H9 (cell line): Measurements from ENCODE around the gene MTMR3. TPM values are rescaled to one million over a fixed set of nuclear protein-coding genes. Genes with fewer than 3 reads are reported as not detected.

Source experiments
- DNase-seq: peaks from one replicate; pipeline ENCODE4 v3.0.0-alpha.2; 2017
- H2AFZ ChIP-seq: one replicate; pipeline ENCODE4 v1.6.1; 2013; ENCODE audit warnings: mild to moderate bottlenecking, low read length, control low read depth, moderate library complexity
- H2AK5ac ChIP-seq: 2 replicates; pipeline ENCODE4 v1.6.1; 2013; ENCODE audit warnings: low read length, control low read depth, mixed read lengths; ENCODE audit not compliant: insufficient read length
- H2BK120ac ChIP-seq: one replicate; pipeline ENCODE4 v1.6.1; 2013; ENCODE audit warnings: low read depth, mild to moderate bottlenecking, low read length, control low read depth, inconsistent platforms; ENCODE audit not compliant: poor library complexity, severe bottlenecking
- H2BK12ac ChIP-seq: 2 replicates; pipeline ENCODE4 v1.6.1; 2013; ENCODE audit warnings: low read length, control low read depth, mixed read lengths, low read depth; ENCODE audit not compliant: insufficient read length
- H2BK15ac ChIP-seq: 2 replicates; pipeline ENCODE4 v1.6.1; 2013; ENCODE audit warnings: low read depth, low read length, control low read depth
- H2BK20ac ChIP-seq: one replicate; pipeline ENCODE4 v1.6.1; 2013; ENCODE audit warnings: low read depth, mild to moderate bottlenecking, low read length, control low read depth, inconsistent platforms; ENCODE audit not compliant: poor library complexity, severe bottlenecking
- H2BK5ac ChIP-seq: 2 replicates; pipeline ENCODE4 v1.6.1; 2013; ENCODE audit warnings: low read length, control low read depth, mixed read lengths; ENCODE audit not compliant: insufficient read length
- H3K14ac ChIP-seq: 2 replicates; pipeline ENCODE4 v1.6.1; 2013; ENCODE audit warnings: low read length, control low read depth; ENCODE audit not compliant: insufficient read depth
- H3K18ac ChIP-seq: 2 replicates; pipeline ENCODE4 v1.6.1; 2013; ENCODE audit warnings: low read depth, mild to moderate bottlenecking, mixed read lengths, low read length, control low read depth; ENCODE audit not compliant: insufficient read length
- H3K23ac ChIP-seq: 2 replicates; pipeline ENCODE4 v1.6.1; 2013; ENCODE audit warnings: low read length, control low read depth, mixed read lengths, low read depth; ENCODE audit not compliant: insufficient read length
- H3K23me2 ChIP-seq: 2 replicates; pipeline ENCODE4 v1.6.1; 2013; ENCODE audit warnings: low read depth, mild to moderate bottlenecking, mixed read lengths, low read length, control low read depth; ENCODE audit not compliant: insufficient read length, poor library complexity, severe bottlenecking
- H3K27ac ChIP-seq: 2 replicates; pipeline ENCODE4 v1.5.1; 2013; ENCODE audit warnings: low read length, control low read depth, mixed read lengths, low read depth; ENCODE audit not compliant: insufficient read length
- H3K27me3 ChIP-seq: 2 replicates; pipeline ENCODE4 v1.6.1; 2013; ENCODE audit warnings: low read length, control low read depth, inconsistent platforms; ENCODE audit not compliant: insufficient read depth
- H3K4ac ChIP-seq: 2 replicates; pipeline ENCODE4 v1.6.1; 2013; ENCODE audit warnings: low read depth, mild to moderate bottlenecking, control low read depth, inconsistent platforms, low read length, moderate library complexity
- H3K4me1 ChIP-seq: 2 replicates; pipeline ENCODE4 v1.6.1; 2013; ENCODE audit warnings: low read length, control low read depth, inconsistent platforms; ENCODE audit not compliant: insufficient read depth
- H3K4me2 ChIP-seq: 2 replicates; pipeline ENCODE4 v1.6.1; 2013; ENCODE audit warnings: low read length, control low read depth, mixed read lengths; ENCODE audit not compliant: insufficient read length, insufficient read depth
- H3K56ac ChIP-seq: 2 replicates; pipeline ENCODE4 v1.6.1; 2013; ENCODE audit warnings: low read depth, mild to moderate bottlenecking, mixed read lengths, low read length, control low read depth; ENCODE audit not compliant: insufficient read length
- H3K79me1 ChIP-seq: 2 replicates; pipeline ENCODE4 v1.6.1; 2013; ENCODE audit warnings: low read depth, mild to moderate bottlenecking, moderate library complexity, low read length, control low read depth, inconsistent platforms; ENCODE audit not compliant: insufficient read depth, poor library complexity, severe bottlenecking
- H3K79me2 ChIP-seq: 2 replicates; pipeline ENCODE4 v1.6.1; 2013; ENCODE audit warnings: low read length, control low read depth, inconsistent platforms; ENCODE audit not compliant: insufficient read depth
- H3K9ac ChIP-seq: 2 replicates; pipeline ENCODE4 v1.6.1; 2013; ENCODE audit warnings: low read length, control low read depth, mixed read lengths; ENCODE audit not compliant: insufficient read length; ENCODE audit errors: extremely low read depth
- H3K9me3 ChIP-seq: one replicate; pipeline ENCODE4 v1.6.1; 2013; ENCODE audit warnings: low read depth, low read length, inconsistent platforms; ENCODE audit not compliant: control insufficient read depth
- H3T11ph ChIP-seq: one replicate; pipeline ENCODE4 v1.6.1; 2013; ENCODE audit warnings: mild to moderate bottlenecking, low read length, control low read depth, inconsistent platforms
- H4K20me1 ChIP-seq: one replicate; pipeline ENCODE4 v1.6.1; 2013; ENCODE audit not compliant: control insufficient read depth, insufficient read length, insufficient read depth
- H4K5ac ChIP-seq: 2 replicates; pipeline ENCODE4 v1.6.1; 2013; ENCODE audit warnings: low read depth, mild to moderate bottlenecking, mixed read lengths, low read length, control low read depth; ENCODE audit not compliant: insufficient read length
- H4K8ac ChIP-seq: replicated peaks from 2 replicates; pipeline ENCODE4 v1.6.1; 2013; ENCODE audit warnings: low read length, control low read depth, mixed read lengths, low read depth; ENCODE audit not compliant: insufficient read length
- H4K91ac ChIP-seq: 2 replicates; pipeline ENCODE4 v1.6.1; 2013; ENCODE audit warnings: low read depth, mild to moderate bottlenecking, moderate library complexity, mixed read lengths, low read length, control low read depth; ENCODE audit not compliant: insufficient read length
- H3K27ac Mint-ChIP-seq, 3 experiments: 2 replicates in 2 of 3; 3 replicates in 1 of 3; pipeline ENCODE4 v1.8.0; 2020 to 2021; ENCODE audit warnings: mixed read lengths in 3 of 3, mild to moderate bottlenecking in 1 of 3, moderate library complexity in 1 of 3
- H3K27me3 Mint-ChIP-seq: 2 replicates; pipeline ENCODE4 v1.8.0; 2021; ENCODE audit warnings: low read depth, mild to moderate bottlenecking, moderate library complexity, mixed read lengths
- H3K36me3 Mint-ChIP-seq, 3 experiments: 2 replicates in 2 of 3; 3 replicates in 1 of 3; pipeline ENCODE4 v1.8.0; 2020 to 2021; ENCODE audit warnings: low read depth in 3 of 3, mixed read lengths in 3 of 3; ENCODE audit not compliant: insufficient read depth in 1 of 3
- H3K4me1 Mint-ChIP-seq, 2 experiments: 2 replicates each; pipeline ENCODE4 v1.8.0; 2020; ENCODE audit warnings: mixed read lengths in 2 of 2
- H3K4me3 Mint-ChIP-seq, 2 experiments: 2 replicates in 1 of 2; 3 replicates in 1 of 2; pipeline ENCODE4 v1.8.0; 2020 to 2021; ENCODE audit warnings: mild to moderate bottlenecking in 2 of 2, mixed read lengths in 2 of 2, moderate library complexity in 1 of 2
- H3K9me3 Mint-ChIP-seq, 2 experiments: 2 replicates in 1 of 2; 3 replicates in 1 of 2; pipeline ENCODE4 v1.8.0; 2020; ENCODE audit warnings: mild to moderate bottlenecking in 2 of 2, mixed read lengths in 2 of 2, moderate library complexity in 1 of 2
- CTCF ChIP-seq: fragments of 200-600 bp; sonication (generic); conservative IDR thresholded peaks from 3 replicates; pipeline ENCODE4 v1.8.0; 2021; ENCODE audit warnings: antibody characterized with exemption, mild to moderate bottlenecking
- WGBS: extraction: QIAGEN DNeasy Blood & Tissue Kit; methylation state at CpG from one replicate; pipeline ENCODE4 v1.1.7; 2013; ENCODE audit warnings: missing lambda C conversion rate, low lambda C conversion rate, mixed read lengths; ENCODE audit not compliant: insufficient read length; ENCODE audit errors: extremely low coverage; 5-methylcytosine and 5-hydroxymethylcytosine counted together
- total RNA-seq: library from RNA; stranded (reverse); gene quantifications from 2 replicates; pipeline ENCODE4 v1.2.1, GENCODE V29; 2021

The MTMR3 gene
- total RNA-seq, 1 experiment from 2014 or later, result 19.8 TPM

DNA sequence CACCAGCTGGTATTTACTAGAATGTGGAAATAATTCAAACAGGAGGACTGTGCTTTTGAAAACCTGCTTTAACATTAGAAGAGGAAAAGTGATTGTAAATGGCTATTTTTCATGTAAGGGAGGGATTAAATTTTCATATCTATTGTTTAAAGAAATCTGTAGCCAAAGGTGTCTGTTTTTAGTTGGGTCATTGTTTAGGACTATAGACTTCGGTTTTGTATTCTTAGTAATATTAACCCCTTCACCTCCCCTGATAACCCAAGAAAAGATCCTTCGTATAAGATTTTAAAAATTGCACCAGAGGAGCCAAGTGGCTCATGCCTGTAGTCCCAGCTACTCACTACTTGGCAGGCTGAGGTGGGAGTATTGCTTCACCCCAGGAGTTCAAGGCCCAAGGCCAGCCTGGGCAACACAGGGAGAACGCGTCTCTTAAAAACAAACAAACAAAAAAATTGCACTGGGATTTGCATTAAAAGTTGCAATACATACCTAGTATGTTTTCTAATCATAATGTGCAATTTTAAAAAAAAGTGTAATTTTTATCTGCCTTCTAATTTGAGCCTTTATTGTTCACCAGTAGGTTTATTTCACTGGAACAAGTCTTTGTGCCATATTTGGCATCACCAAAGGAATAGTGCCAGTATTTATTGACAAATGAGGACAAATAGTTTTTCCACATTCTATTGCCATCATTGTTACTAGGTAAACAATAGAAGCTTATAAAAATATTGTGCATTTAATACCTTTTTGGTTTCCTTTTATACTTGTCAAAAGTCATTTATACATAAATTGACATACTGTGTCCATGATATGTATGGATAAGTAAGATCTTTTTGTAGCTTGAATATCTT, 34.3 kb downstream of the MTMR3 start:
- H3K27me3 ChIP-seq, result no peaks in the 10 kb centered on the region
- no peak overlapping the region for H4K91ac ChIP-seq
- no peak overlapping the region for H2BK15ac ChIP-seq
- Mint-ChIP-seq H3K27me3 (no peaks in the 10 kb centered on the region), H3K4me3 (peak overlapping the region in 1 of 2 experiments; percentile 6; a peak in 1 of 5 replicates), H3K36me3 (peaks cover 0 to 10% (median 0%) of the 10 kb centered on the region in 3 experiments; a peak in 3 of 7 replicates), H3K9me3 (no peaks in the 10 kb centered on the region), H3K4me1 (peaks cover 58 to 63% of the 10 kb centered on the region in 2 experiments), H3K27ac (peak overlapping the region; percentile 31 to 85 (median 53); a peak in 6 of 7 replicates)
- peaks cover 2% of the 10 kb centered on the region for H3K79me1 ChIP-seq
- H3K4me1 ChIP-seq, result no peaks in the 10 kb centered on the region; the same call in 1 of the 2 replicates
- H3K18ac ChIP-seq, result no peak overlapping the region
- no peak overlapping the region for H4K5ac ChIP-seq
- no peak overlapping the region for H2BK20ac ChIP-seq
- WGBS, result no CpG with 5 or more reads among the region's 4 CpGs
- no peak overlapping the region for H3K4ac ChIP-seq
- no peak overlapping the region for H3T11ph ChIP-seq
- H2AK5ac ChIP-seq, result no peak overlapping the region
- H3K4me2 ChIP-seq, result no peak overlapping the region
- H3K23ac ChIP-seq, result no peak overlapping the region
- no peak overlapping the region for H3K56ac ChIP-seq
- no peaks in the 10 kb centered on the region for H3K23me2 ChIP-seq
- DNase-seq, result no peak
- TF ChIP-seq CTCF, result no peak
- no peak overlapping the region for H3K27ac ChIP-seq
- no peak overlapping the region for H3K14ac ChIP-seq
- no peaks in the 10 kb centered on the region; the same call in 1 of the 2 replicates for H3K79me2 ChIP-seq
- H3K9me3 ChIP-seq, result no peaks in the 10 kb centered on the region
- no peak overlapping the region for H3K9ac ChIP-seq
- no peak overlapping the region for H2BK120ac ChIP-seq
- H4K8ac ChIP-seq, result no peak overlapping the region
- H2AFZ ChIP-seq, result no peak overlapping the region
- no peaks in the 10 kb centered on the region for H4K20me1 ChIP-seq
- no peak overlapping the region for H2BK12ac ChIP-seq
- H2BK5ac ChIP-seq, result no peak overlapping the region
